ENCODE results near the gene CHST5. TPM values are rescaled to one million over a fixed set of nuclear protein-coding genes. Genes with fewer than 3 reads are reported as not detected.

CHST5 gene
- total and polyA plus RNA-seq, 7 experiments from 2014 or later, result not detected

- Mint-ChIP-seq H3K9me3 (no peaks in the 10 kb centered on the region), H3K4me1 (peaks cover 6 to 8% (median 7%) of the 10 kb centered on the region in 7 donors), H3K4me3 (peak within 1 kb of the TSS; percentile 56 to 80 (median 70)), H3K27me3 (peaks cover 21 to 35% (median 28%) of the 10 kb centered on the region in 5 donors), H3K27ac (no peak within 1 kb of the TSS), H3K36me3 (no peaks in the 10 kb centered on the region)
- Histone ChIP-seq H3K27me3 (ENCODE audit: control insufficient read depth in 2 of 2, insufficient read depth in 2 of 2, low read length in 2 of 2) (no peaks in the 10 kb centered on the region), H3K4me1 (ENCODE audit: control insufficient read depth in 2 of 2, insufficient read depth in 2 of 2, low read length in 2 of 2) (no peaks in the 10 kb centered on the region), H3K27ac (ENCODE audit: low read depth, low read length) (no peak within 1 kb of the TSS), H3K9me3 (ENCODE audit: control insufficient read depth in 2 of 3, low read length in 3 of 3) (no peaks in the 10 kb centered on the region), H3K4me3 (ENCODE audit: low read length) (no peak within 1 kb of the TSS), H3K36me3 (ENCODE audit: control insufficient read depth in 2 of 3, insufficient read depth in 3 of 3, low read length in 3 of 3) (no peaks in the 10 kb centered on the region)
- CTCF ChIA-PET, result interaction anchor here (1.4 kb wide), 1 partner anchor 23 kb away, joined by 3 read pairs; no protein-coding TSS in a partner anchor
- ATAC-seq (peak; percentile 65), DNase-seq (peak in 1 of 9 donors; percentile 31)
- intact Hi-C loops (cut with micrococcal nuclease), result no loop called here
- POLR2A ChIA-PET, result interaction anchor here (0.5 kb wide), 1 partner anchor 494 kb away, joined by 3 read pairs; no protein-coding TSS in a partner anchor
Measured at GRCh38 chr16:75495076-75495674, 40.7 kb downstream of the CHST5 start, which contains the start of gene CHST6. Gene CHST6 (minus strand): TSS chr16:75495441. CDS start chr16:75479828, 15,613 bp downstream.

- POLR2A ChIA-PET, result interaction anchor here (0.5 kb wide), 1 partner anchor 493 kb away, joined by 3 read pairs; no protein-coding TSS in a partner anchor
Measured at GRCh38 chr16:75494661-75495075, 41.2 kb downstream of the CHST5 start.

GRCh38 chr16:75494184-75494583 is 41.7 kb downstream of the CHST5 start:
- no peak for ATAC-seq
- peaks cover 21 to 33% (median 28%) of the 10 kb centered on the region in 5 donors for H3K27me3 Mint-ChIP-seq
- H3K4me1 Mint-ChIP-seq, result peaks cover 6 to 8% (median 7%) of the 10 kb centered on the region in 7 donors
- H3K4me3 Mint-ChIP-seq, result peak overlapping the region in 7 of 10 donors; percentile 59 to 80 (median 74)
- H3K36me3 ChIP-seq (ENCODE audit: control insufficient read depth in 2 of 3, insufficient read depth in 3 of 3, low read length in 3 of 3), result no peaks in the 10 kb centered on the region
- H3K9me3 Mint-ChIP-seq, result no peaks in the 10 kb centered on the region
- no peak overlapping the region for H3K4me3 ChIP-seq (ENCODE audit: low read length)
- no peaks in the 10 kb centered on the region for H3K4me1 ChIP-seq (ENCODE audit: control insufficient read depth in 2 of 2, insufficient read depth in 2 of 2, low read length in 2 of 2)
- H3K27ac ChIP-seq (ENCODE audit: low read depth, low read length), result no peak overlapping the region
- H3K27ac Mint-ChIP-seq, result no peak overlapping the region
- intact Hi-C loops (cut with micrococcal nuclease), result no loop called here
- DNase-seq, result no peak
- ChIA-PET CTCF (interaction anchor here (1.4 kb wide), 1 partner anchor 22 kb away, joined by 3 read pairs; no protein-coding TSS in a partner anchor), POLR2A (no interaction called here)
- H3K9me3 ChIP-seq (ENCODE audit: control insufficient read depth in 2 of 3, low read length in 3 of 3), result no peaks in the 10 kb centered on the region
- H3K36me3 Mint-ChIP-seq, result no peaks in the 10 kb centered on the region
- H3K27me3 ChIP-seq (ENCODE audit: control insufficient read depth in 2 of 2, insufficient read depth in 2 of 2, low read length in 2 of 2), result no peaks in the 10 kb centered on the region

More at GRCh38 chr16:75494661-75495075, 41.2 kb downstream of the CHST5 start:
- ATAC-seq (no peak), DNase-seq (no peak)
- no peaks in the 10 kb centered on the region for H3K9me3 Mint-ChIP-seq
- H3K27ac Mint-ChIP-seq, result no peak overlapping the region
- Histone ChIP-seq H3K4me3 (ENCODE audit: low read length) (no peak overlapping the region), H3K27ac (ENCODE audit: low read depth, low read length) (no peak overlapping the region), H3K27me3 (ENCODE audit: control insufficient read depth in 2 of 2, insufficient read depth in 2 of 2, low read length in 2 of 2) (no peaks in the 10 kb centered on the region), H3K4me1 (ENCODE audit: control insufficient read depth in 2 of 2, insufficient read depth in 2 of 2, low read length in 2 of 2) (no peaks in the 10 kb centered on the region), H3K9me3 (ENCODE audit: control insufficient read depth in 2 of 3, low read length in 3 of 3) (no peaks in the 10 kb centered on the region), H3K36me3 (ENCODE audit: control insufficient read depth in 2 of 3, insufficient read depth in 3 of 3, low read length in 3 of 3) (no peaks in the 10 kb centered on the region)
- peaks cover 6 to 8% (median 7%) of the 10 kb centered on the region in 7 donors for H3K4me1 Mint-ChIP-seq
- peaks cover 21 to 33% (median 28%) of the 10 kb centered on the region in 5 donors for H3K27me3 Mint-ChIP-seq
- intact Hi-C loops (cut with micrococcal nuclease), result no loop called here
- CTCF ChIA-PET, result interaction anchor here (1.4 kb wide), 1 partner anchor 23 kb away, joined by 3 read pairs; no protein-coding TSS in a partner anchor
- H3K4me3 Mint-ChIP-seq, result peak overlapping the region; percentile 56 to 80 (median 70)
- no peaks in the 10 kb centered on the region for H3K36me3 Mint-ChIP-seq

GRCh38 chr16:75491876-75492275 is 44.0 kb downstream of the CHST5 start:
- ATAC-seq (no peak), DNase-seq (no peak)
- Histone ChIP-seq H3K27ac (ENCODE audit: low read depth, low read length) (no peak overlapping the region), H3K4me3 (ENCODE audit: low read length) (no peak overlapping the region), H3K36me3 (ENCODE audit: control insufficient read depth in 2 of 3, insufficient read depth in 3 of 3, low read length in 3 of 3) (no peaks in the 10 kb centered on the region), H3K27me3 (ENCODE audit: control insufficient read depth in 2 of 2, insufficient read depth in 2 of 2, low read length in 2 of 2) (no peaks in the 10 kb centered on the region), H3K4me1 (ENCODE audit: control insufficient read depth in 2 of 2, insufficient read depth in 2 of 2, low read length in 2 of 2) (no peaks in the 10 kb centered on the region), H3K9me3 (ENCODE audit: control insufficient read depth in 2 of 3, low read length in 3 of 3) (no peaks in the 10 kb centered on the region)
- Mint-ChIP-seq H3K9me3 (no peaks in the 10 kb centered on the region), H3K36me3 (no peaks in the 10 kb centered on the region), H3K4me1 (peaks cover 6 to 8% (median 7%) of the 10 kb centered on the region in 7 donors), H3K27ac (no peak overlapping the region), H3K4me3 (no peak overlapping the region), H3K27me3 (peaks cover 20 to 27% (median 23%) of the 10 kb centered on the region in 5 donors)
- ChIA-PET CTCF (no interaction called here), POLR2A (no interaction called here)
- intact Hi-C loops (cut with micrococcal nuclease), result no loop called here

GRCh38 chr16:75488322-75488721 is 47.6 kb downstream of the CHST5 start:
- Mint-ChIP-seq H3K27ac (no peak overlapping the region), H3K27me3 (peaks cover 8 to 16% (median 14%) of the 10 kb centered on the region in 5 donors), H3K36me3 (no peaks in the 10 kb centered on the region), H3K4me1 (peaks cover 0 to 3% (median 0%) of the 10 kb centered on the region in 7 donors), H3K9me3 (no peaks in the 10 kb centered on the region), H3K4me3 (no peak overlapping the region)
- no peaks in the 10 kb centered on the region for H3K4me1 ChIP-seq (ENCODE audit: control insufficient read depth in 2 of 2, insufficient read depth in 2 of 2, low read length in 2 of 2)
- CTCF ChIA-PET, result no interaction called here
- no peak overlapping the region for H3K4me3 ChIP-seq (ENCODE audit: low read length)
- ATAC-seq (no peak), DNase-seq (no peak)
- POLR2A ChIA-PET, result no interaction called here
- H3K36me3 ChIP-seq (ENCODE audit: control insufficient read depth in 2 of 3, insufficient read depth in 3 of 3, low read length in 3 of 3), result no peaks in the 10 kb centered on the region
- intact Hi-C loops (cut with micrococcal nuclease), result no loop called here
- no peak overlapping the region for H3K27ac ChIP-seq (ENCODE audit: low read depth, low read length)
- no peaks in the 10 kb centered on the region for H3K27me3 ChIP-seq (ENCODE audit: control insufficient read depth in 2 of 2, insufficient read depth in 2 of 2, low read length in 2 of 2)
- no peaks in the 10 kb centered on the region for H3K9me3 ChIP-seq (ENCODE audit: control insufficient read depth in 2 of 3, low read length in 3 of 3)

GRCh38 chr16:75486676-75487313 is 49.1 kb downstream of the CHST5 start:
- intact Hi-C loops (cut with micrococcal nuclease), result no loop called here
- no peak for DNase-seq
- H3K27ac Mint-ChIP-seq, result no peak overlapping the region
- peaks cover 0 to 3% (median 0%) of the 10 kb centered on the region in 7 donors for H3K4me1 Mint-ChIP-seq
- H3K36me3 Mint-ChIP-seq, result no peaks in the 10 kb centered on the region
- Histone ChIP-seq H3K4me1 (ENCODE audit: control insufficient read depth in 2 of 2, insufficient read depth in 2 of 2, low read length in 2 of 2) (no peaks in the 10 kb centered on the region), H3K9me3 (ENCODE audit: control insufficient read depth in 2 of 3, low read length in 3 of 3) (no peaks in the 10 kb centered on the region), H3K4me3 (ENCODE audit: low read length) (no peak overlapping the region), H3K36me3 (ENCODE audit: control insufficient read depth in 2 of 3, insufficient read depth in 3 of 3, low read length in 3 of 3) (no peaks in the 10 kb centered on the region), H3K27me3 (ENCODE audit: control insufficient read depth in 2 of 2, insufficient read depth in 2 of 2, low read length in 2 of 2) (no peaks in the 10 kb centered on the region), H3K27ac (ENCODE audit: low read depth, low read length) (no peak overlapping the region)
- ChIA-PET POLR2A (no interaction called here), CTCF (no interaction called here)
- ATAC-seq, result no peak
- no peaks in the 10 kb centered on the region for H3K9me3 Mint-ChIP-seq
- H3K4me3 Mint-ChIP-seq, result no peak overlapping the region
- H3K27me3 Mint-ChIP-seq, result peaks cover 0 to 14% (median 7%) of the 10 kb centered on the region in 5 donors
